HepG2 (cell line): ENCODE measurements around the gene PLEKHH3. TPM values are rescaled to one million over a fixed set of nuclear protein-coding genes. Genes with fewer than 3 reads are reported as not detected.

Source experiments
- HDAC1 ChIP-seq: sonication (generic); formaldehyde crosslinking; IDR thresholded peaks from 2 replicates; pipeline ENCODE4 v1.5.1; 2020; ENCODE audit warnings: mild to moderate bottlenecking, missing genetic modification reagents
- HMGXB3 ChIP-seq: sonication (generic); formaldehyde crosslinking; IDR thresholded peaks from 2 replicates; pipeline ENCODE4 v1.4.0; 2020; ENCODE audit warnings: missing genetic modification reagents, borderline replicate concordance
- HOXA5 ChIP-seq: sonication (generic); formaldehyde crosslinking; IDR thresholded peaks from 2 replicates; pipeline ENCODE4 v1.4.0; 2020; ENCODE audit warnings: missing genetic modification reagents
- MED8 ChIP-seq: sonication (generic); formaldehyde crosslinking; IDR thresholded peaks from 2 replicates; pipeline ENCODE4 v1.8.1; 2023; ENCODE audit warnings: mild to moderate bottlenecking, missing genetic modification reagents; ENCODE audit not compliant: insufficient replicate concordance
- MZF1 ChIP-seq: sonication (generic); formaldehyde crosslinking; IDR thresholded peaks from 2 replicates; pipeline ENCODE4 v1.8.1; 2023; ENCODE audit warnings: mild to moderate bottlenecking, missing genetic modification reagents, borderline replicate concordance
- SIX4 ChIP-seq: sonication (generic); formaldehyde crosslinking; IDR thresholded peaks from 2 replicates; pipeline ENCODE4 v1.4.0; 2020; ENCODE audit warnings: missing genetic modification reagents
- ZNF747 ChIP-seq: sonication (generic); formaldehyde crosslinking; IDR thresholded peaks from 2 replicates; pipeline ENCODE4 v1.8.1; 2023; ENCODE audit warnings: missing genetic modification reagents, mild to moderate bottlenecking, borderline replicate concordance
- polyA plus RNA-seq, 8 experiments: library from polyadenylated mRNA; depleted of rRNA in 3 of 8; stranded (reverse) in 7 of 8; unstranded in 1 of 8; fragments of >200 nt; fragmentation: Illumina TruSeq in 4 of 8; extraction: Trizol in 4 of 8; gene quantifications; 2 replicates each; pipeline versions ENCODE4 v1.2.1 to v1.2.3, GENCODE V29; 2011 to 2016; ENCODE audit warnings: low read depth in 4 of 8, missing spikeins in 1 of 8, mixed read lengths in 1 of 8; ENCODE audit not compliant: insufficient read depth in 1 of 8
- total RNA-seq, 5 experiments: library from RNA; depleted of rRNA; stranded (reverse); fragments of >200 nt; fragmentation: Illumina TruSeq; extraction: Trizol; gene quantifications; 2 replicates each; pipeline ENCODE4 v1.2.3, GENCODE V29; 2016; ENCODE audit warnings: low read depth in 1 of 5
- TF ChIP-seq, protein P1 (sequence below), 2 experiments: sonication (generic) in 1 of 2; formaldehyde crosslinking in 1 of 2; IDR thresholded peaks; 2 replicates each; pipeline versions ENCODE4 v1.4.0 to v1.6.1; 2016 to 2020; ENCODE audit warnings: borderline replicate concordance in 1 of 2, low read depth in 1 of 2, mild to moderate bottlenecking in 1 of 2, missing genetic modification reagents in 1 of 2
- TF ChIP-seq, protein P2 (sequence below): IDR thresholded peaks from 2 replicates; pipeline ENCODE4 v1.6.1; 2016
- TF ChIP-seq, protein P3 (sequence below): sonication (generic); formaldehyde crosslinking; IDR thresholded peaks from 2 replicates; pipeline ENCODE4 v1.5.1; 2020; ENCODE audit warnings: missing genetic modification reagents, mild to moderate bottlenecking, borderline replicate concordance

PLEKHH3 gene
- total and polyA plus RNA-seq, 2 of the 13 experiments (the other 11 are each of a cell fraction or from before 2014, with no cell fraction given) = 6.0 to 19.9 TPM

GRCh38 chr17:42681976-42682721, 5.4 kb upstream of the PLEKHH3 start, which contains the start of gene CNTNAP1 (continued):
- TF ChIP-seq, protein P1, sequence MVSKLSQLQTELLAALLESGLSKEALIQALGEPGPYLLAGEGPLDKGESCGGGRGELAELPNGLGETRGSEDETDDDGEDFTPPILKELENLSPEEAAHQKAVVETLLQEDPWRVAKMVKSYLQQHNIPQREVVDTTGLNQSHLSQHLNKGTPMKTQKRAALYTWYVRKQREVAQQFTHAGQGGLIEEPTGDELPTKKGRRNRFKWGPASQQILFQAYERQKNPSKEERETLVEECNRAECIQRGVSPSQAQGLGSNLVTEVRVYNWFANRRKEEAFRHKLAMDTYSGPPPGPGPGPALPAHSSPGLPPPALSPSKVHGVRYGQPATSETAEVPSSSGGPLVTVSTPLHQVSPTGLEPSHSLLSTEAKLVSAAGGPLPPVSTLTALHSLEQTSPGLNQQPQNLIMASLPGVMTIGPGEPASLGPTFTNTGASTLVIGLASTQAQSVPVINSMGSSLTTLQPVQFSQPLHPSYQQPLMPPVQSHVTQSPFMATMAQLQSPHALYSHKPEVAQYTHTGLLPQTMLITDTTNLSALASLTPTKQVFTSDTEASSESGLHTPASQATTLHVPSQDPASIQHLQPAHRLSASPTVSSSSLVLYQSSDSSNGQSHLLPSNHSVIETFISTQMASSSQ (IDR thresholded peaks at IDR 0.05; ENCODE audit: low read depth) = no peak
- TF ChIP-seq, protein P1 (CRISPR knock-in tag; IDR thresholded peaks at IDR 0.05; ENCODE audit: borderline replicate concordance) = peak; percentile 3; the same call in 1 of the 2 replicates
- peak; percentile 24; the same call in 1 of the 2 replicates for TF ChIP-seq ZNF747 (CRISPR knock-in tag)
- TF ChIP-seq MZF1 (CRISPR knock-in tag) = no peak
- peak; percentile 38 for TF ChIP-seq MED8 (CRISPR knock-in tag)
- 0 out of 2 replicates have a peak, but pooled peaks have one; percentile 18 for TF ChIP-seq HMGXB3 (CRISPR knock-in tag)
- TF ChIP-seq HOXA5 (CRISPR knock-in tag) = no peak; the same call in 1 of the 2 replicates
- TF ChIP-seq, protein P2, sequence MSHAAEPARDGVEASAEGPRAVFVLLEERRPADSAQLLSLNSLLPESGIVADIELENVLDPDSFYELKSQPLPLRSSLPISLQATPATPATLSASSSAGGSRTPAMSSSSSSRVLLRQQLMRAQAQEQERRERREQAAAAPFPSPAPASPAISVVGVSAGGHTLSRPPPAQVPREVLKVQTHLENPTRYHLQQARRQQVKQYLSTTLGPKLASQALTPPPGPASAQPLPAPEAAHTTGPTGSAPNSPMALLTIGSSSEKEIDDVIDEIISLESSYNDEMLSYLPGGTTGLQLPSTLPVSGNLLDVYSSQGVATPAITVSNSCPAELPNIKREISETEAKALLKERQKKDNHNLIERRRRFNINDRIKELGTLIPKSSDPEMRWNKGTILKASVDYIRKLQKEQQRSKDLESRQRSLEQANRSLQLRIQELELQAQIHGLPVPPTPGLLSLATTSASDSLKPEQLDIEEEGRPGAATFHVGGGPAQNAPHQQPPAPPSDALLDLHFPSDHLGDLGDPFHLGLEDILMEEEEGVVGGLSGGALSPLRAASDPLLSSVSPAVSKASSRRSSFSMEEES (CRISPR knock-in tag) = peak; percentile 72
- 0 out of 2 replicates have a peak, but pooled peaks have one; percentile 48 for TF ChIP-seq SIX4
- TF ChIP-seq, protein P3, sequence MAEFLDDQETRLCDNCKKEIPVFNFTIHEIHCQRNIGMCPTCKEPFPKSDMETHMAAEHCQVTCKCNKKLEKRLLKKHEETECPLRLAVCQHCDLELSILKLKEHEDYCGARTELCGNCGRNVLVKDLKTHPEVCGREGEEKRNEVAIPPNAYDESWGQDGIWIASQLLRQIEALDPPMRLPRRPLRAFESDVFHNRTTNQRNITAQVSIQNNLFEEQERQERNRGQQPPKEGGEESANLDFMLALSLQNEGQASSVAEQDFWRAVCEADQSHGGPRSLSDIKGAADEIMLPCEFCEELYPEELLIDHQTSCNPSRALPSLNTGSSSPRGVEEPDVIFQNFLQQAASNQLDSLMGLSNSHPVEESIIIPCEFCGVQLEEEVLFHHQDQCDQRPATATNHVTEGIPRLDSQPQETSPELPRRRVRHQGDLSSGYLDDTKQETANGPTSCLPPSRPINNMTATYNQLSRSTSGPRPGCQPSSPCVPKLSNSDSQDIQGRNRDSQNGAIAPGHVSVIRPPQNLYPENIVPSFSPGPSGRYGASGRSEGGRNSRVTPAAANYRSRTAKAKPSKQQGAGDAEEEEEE (CRISPR knock-in tag) = no peak
- no peak for TF ChIP-seq HDAC1 (CRISPR knock-in tag)
